Neural progenitor cell (in vitro differentiated cells): ENCODE results near the gene BTG4. TPM values are rescaled to one million over a fixed set of nuclear protein-coding genes. Genes with fewer than 3 reads are reported as not detected.

Experiments used
- DNase-seq: peaks from one replicate; pipeline ENCODE4 v3.0.0-alpha.2; 2016; ENCODE audit warnings: low spot score
- H2AFZ ChIP-seq: fragments of 200-600 bp; sonication (generic); replicated peaks from 2 replicates; pipeline ENCODE4 v1.6.1; 2016; ENCODE audit warnings: antibody characterized with exemption
- H3F3A ChIP-seq: fragments of 200-600 bp; sonication (generic); 2 replicates; pipeline ENCODE4 v1.6.1; 2016; ENCODE audit warnings: antibody characterized with exemption, low read depth
- H3K27ac ChIP-seq: fragments of 200-600 bp; sonication (generic); 2 replicates; pipeline ENCODE4 v1.5.1; 2016; ENCODE audit warnings: mild to moderate bottlenecking
- H3K27me3 ChIP-seq: fragments of 200-600 bp; sonication (generic); 2 replicates; pipeline ENCODE4 v1.6.1; 2016; ENCODE audit warnings: mild to moderate bottlenecking, moderate library complexity
- H3K36me3 ChIP-seq: fragments of 200-600 bp; sonication (generic); 2 replicates; pipeline ENCODE4 v1.5.1; 2016
- H3K4me1 ChIP-seq: fragments of 200-600 bp; sonication (generic); 2 replicates; pipeline ENCODE4 v1.6.1; 2016; ENCODE audit warnings: mixed run types
- H3K4me2 ChIP-seq: fragments of 200-600 bp; sonication (generic); 2 replicates; pipeline ENCODE4 v1.6.1; 2016
- H3K4me3 ChIP-seq: fragments of 200-600 bp; sonication (generic); 2 replicates; pipeline ENCODE4 v1.5.1; 2016
- H3K79me2 ChIP-seq: fragments of 200-600 bp; sonication (generic); 2 replicates; pipeline ENCODE4 v1.6.1; 2016; ENCODE audit warnings: low read depth
- H3K9ac ChIP-seq: fragments of 200-600 bp; sonication (generic); 2 replicates; pipeline ENCODE4 v1.6.1; 2016
- H3K9me3 ChIP-seq: fragments of 200-600 bp; sonication (generic); 2 replicates; pipeline ENCODE4 v1.5.1; 2016; ENCODE audit warnings: low read depth
- H4K20me1 ChIP-seq: fragments of 200-600 bp; sonication (generic); 2 replicates; pipeline ENCODE4 v1.6.1; 2016; ENCODE audit warnings: low read depth
- H3K27ac Mint-ChIP-seq: 3 replicates; pipeline ENCODE4 v1.8.0; 2021; ENCODE audit warnings: mixed read lengths
- H3K27me3 Mint-ChIP-seq: 2 replicates; pipeline ENCODE4 v1.8.0; 2022; ENCODE audit warnings: low read depth, mild to moderate bottlenecking, inconsistent platforms, moderate library complexity, mixed read lengths; ENCODE audit not compliant: insufficient read depth
- H3K36me3 Mint-ChIP-seq: 3 replicates; pipeline ENCODE4 v1.8.0; 2021; ENCODE audit warnings: mixed read lengths
- H3K4me1 Mint-ChIP-seq: 3 replicates; pipeline ENCODE4 v1.8.0; 2021; ENCODE audit warnings: mixed read lengths
- H3K4me3 Mint-ChIP-seq: 3 replicates; pipeline ENCODE4 v1.8.0; 2021; ENCODE audit warnings: mild to moderate bottlenecking, moderate library complexity, mixed read lengths
- H3K9me3 Mint-ChIP-seq: 3 replicates; pipeline ENCODE4 v1.8.0; 2020; ENCODE audit warnings: mixed read lengths
- EZH2 ChIP-seq: fragments of 200-600 bp; sonication (generic); IDR thresholded peaks from 2 replicates; pipeline ENCODE4 v1.6.1; 2017; ENCODE audit warnings: antibody characterized with exemption, mild to moderate bottlenecking, moderate library complexity
- EZH2phosphoT487 ChIP-seq: fragments of 200-600 bp; sonication (generic); IDR thresholded peaks from 2 replicates; pipeline ENCODE4 v1.6.1; 2017; ENCODE audit warnings: antibody characterized with exemption
- total RNA-seq: library from RNA; depleted of rRNA; stranded (reverse); fragments of >200 nt; gene quantifications from 2 replicates; pipeline ENCODE4 v1.2.3, GENCODE V29; 2015; ENCODE audit warnings: low replicate concordance
- TF ChIP-seq, protein P1 (sequence below): fragments of 200-600 bp; sonication (generic); IDR thresholded peaks from 2 replicates; pipeline ENCODE4 v1.5.1; 2017; ENCODE audit warnings: antibody characterized with exemption, mild to moderate bottlenecking

BTG4 gene
- total RNA-seq, 1 donor from 2014 or later = not detected

DNA sequence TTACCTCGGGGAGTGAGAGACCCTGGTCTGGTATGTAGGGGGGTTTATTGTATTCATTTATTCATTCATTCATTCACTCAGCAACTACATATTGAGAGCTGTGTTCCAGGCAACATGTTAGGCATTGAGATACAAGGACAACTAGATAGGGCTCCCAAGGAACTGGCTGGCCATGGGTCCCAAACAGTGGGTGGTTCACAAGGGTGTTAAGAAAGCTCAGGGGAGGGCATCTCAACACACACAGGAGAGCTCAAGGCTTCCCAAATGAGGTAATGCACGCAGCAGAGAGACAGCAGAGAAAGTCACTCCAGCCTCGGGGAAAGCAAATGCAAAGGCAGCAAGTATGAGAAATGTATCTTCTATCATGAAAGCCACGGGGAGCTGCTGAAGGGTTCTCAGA is 51.8 kb downstream of the BTG4 start:
- Histone ChIP-seq H3K4me3 (no peak overlapping the region), H3K9me3 (no peaks in the 10 kb centered on the region)
- no peaks in the 10 kb centered on the region for H3K9me3 Mint-ChIP-seq

DNA sequence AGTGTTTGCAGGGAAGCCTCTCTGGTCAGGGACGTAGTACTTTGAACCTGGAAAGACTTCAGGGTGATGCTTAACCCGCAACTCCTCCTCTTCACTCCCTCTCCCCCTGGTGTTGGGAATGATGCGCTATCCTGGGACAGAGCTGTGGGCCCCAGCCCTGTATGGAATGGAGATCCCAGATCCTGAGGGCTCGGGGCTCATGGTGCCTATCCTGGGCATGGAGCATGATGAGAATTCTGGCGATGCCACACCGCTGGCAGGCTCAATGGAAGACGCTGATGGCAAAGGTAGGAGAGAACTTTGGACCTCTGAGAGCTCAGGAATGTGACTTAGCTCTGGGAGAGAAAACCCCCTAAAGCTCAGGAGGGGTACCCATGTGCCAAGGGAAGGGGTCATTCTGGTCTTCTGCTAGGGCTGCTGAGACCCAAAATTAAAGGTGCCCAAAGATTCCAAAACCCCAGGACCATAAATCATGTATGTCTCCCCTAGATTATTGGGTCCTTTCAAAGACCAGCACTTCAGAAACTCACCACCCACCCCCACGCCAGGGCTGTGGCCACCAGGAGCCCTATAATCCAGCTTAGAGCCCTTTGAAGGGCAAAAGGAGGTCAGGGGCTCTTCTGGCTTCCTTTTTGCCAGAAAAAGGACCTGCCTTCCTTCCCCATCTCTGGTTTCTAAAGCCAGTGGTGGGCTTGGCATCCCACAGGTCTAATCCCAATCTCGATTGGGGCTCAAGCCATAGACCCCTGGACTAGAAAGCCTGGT is 52.5 kb downstream of the BTG4 start:
- no peak overlapping the region for H3K4me3 ChIP-seq

More for the DNA sequence above, 51.8 kb downstream of the BTG4 start:
- H3K4me1 ChIP-seq = no peaks in the 10 kb centered on the region
- TF ChIP-seq EZH2 (no peak), EZH2phosphoT487 (no peak)
- TF ChIP-seq, protein P1, sequence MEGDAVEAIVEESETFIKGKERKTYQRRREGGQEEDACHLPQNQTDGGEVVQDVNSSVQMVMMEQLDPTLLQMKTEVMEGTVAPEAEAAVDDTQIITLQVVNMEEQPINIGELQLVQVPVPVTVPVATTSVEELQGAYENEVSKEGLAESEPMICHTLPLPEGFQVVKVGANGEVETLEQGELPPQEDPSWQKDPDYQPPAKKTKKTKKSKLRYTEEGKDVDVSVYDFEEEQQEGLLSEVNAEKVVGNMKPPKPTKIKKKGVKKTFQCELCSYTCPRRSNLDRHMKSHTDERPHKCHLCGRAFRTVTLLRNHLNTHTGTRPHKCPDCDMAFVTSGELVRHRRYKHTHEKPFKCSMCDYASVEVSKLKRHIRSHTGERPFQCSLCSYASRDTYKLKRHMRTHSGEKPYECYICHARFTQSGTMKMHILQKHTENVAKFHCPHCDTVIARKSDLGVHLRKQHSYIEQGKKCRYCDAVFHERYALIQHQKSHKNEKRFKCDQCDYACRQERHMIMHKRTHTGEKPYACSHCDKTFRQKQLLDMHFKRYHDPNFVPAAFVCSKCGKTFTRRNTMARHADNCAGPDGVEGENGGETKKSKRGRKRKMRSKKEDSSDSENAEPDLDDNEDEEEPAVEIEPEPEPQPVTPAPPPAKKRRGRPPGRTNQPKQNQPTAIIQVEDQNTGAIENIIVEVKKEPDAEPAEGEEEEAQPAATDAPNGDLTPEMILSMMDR = no peak
- H3K27ac ChIP-seq = no peak overlapping the region
- H4K20me1 ChIP-seq = no peaks in the 10 kb centered on the region
- peaks cover 5% of the 10 kb centered on the region for H3K27me3 Mint-ChIP-seq
- H2AFZ ChIP-seq = no peak overlapping the region
- no peaks in the 10 kb centered on the region for H3K36me3 Mint-ChIP-seq
- H3K36me3 ChIP-seq = no peaks in the 10 kb centered on the region
- H3K4me2 ChIP-seq = no peak overlapping the region
- H3K4me1 Mint-ChIP-seq = no peaks in the 10 kb centered on the region
- no peaks in the 10 kb centered on the region for H3K27me3 ChIP-seq
- no peaks in the 10 kb centered on the region for H3K79me2 ChIP-seq
- no peak overlapping the region for H3K9ac ChIP-seq
- H3F3A ChIP-seq = no peaks in the 10 kb centered on the region
- H3K4me3 Mint-ChIP-seq = no peak overlapping the region
- DNase-seq = no peak
- no peak overlapping the region for H3K27ac Mint-ChIP-seq

DNA sequence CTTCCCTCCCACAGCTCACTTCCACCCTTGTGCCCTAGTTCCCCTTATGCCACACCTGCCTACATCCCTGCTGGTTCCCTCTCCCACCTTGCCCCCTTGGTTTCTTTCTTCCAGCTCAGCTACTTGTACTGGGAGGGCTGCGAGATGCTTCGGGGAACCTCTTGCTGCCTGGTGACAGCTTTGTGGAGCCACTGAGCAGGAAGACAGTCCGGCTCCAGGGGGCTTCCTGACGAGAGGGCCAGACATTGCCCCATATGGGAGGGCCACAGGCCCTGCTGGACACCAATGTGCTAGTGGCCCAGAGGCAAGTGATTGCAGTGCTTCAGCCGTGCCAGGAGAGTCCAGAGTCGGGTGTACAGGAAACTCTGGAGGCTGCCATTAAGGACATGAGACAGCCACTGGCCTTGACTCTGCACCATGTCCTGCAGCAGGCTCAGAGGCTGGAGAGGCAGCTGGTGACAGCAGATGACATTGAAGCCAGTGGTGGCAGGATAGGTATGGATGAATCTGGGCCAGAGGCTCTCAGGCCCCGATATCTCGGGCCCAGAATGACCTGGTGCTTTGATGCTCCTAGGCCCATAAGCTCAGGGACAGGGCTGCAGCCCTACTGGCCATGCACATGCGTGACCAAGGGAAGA is 54.3 kb downstream of the BTG4 start:
- Histone ChIP-seq H3K9ac (no peak overlapping the region), H3K27ac (no peak overlapping the region), H2AFZ (no peak overlapping the region), H3K9me3 (no peaks in the 10 kb centered on the region), H3K4me3 (no peak overlapping the region), H3K79me2 (no peaks in the 10 kb centered on the region), H3F3A (no peaks in the 10 kb centered on the region), H3K36me3 (no peaks in the 10 kb centered on the region), H4K20me1 (no peaks in the 10 kb centered on the region), H3K4me1 (no peaks in the 10 kb centered on the region), H3K27me3 (no peaks in the 10 kb centered on the region), H3K4me2 (no peak overlapping the region)
- no peaks in the 10 kb centered on the region for H3K36me3 Mint-ChIP-seq
- H3K27me3 Mint-ChIP-seq = peaks cover 5% of the 10 kb centered on the region
- no peaks in the 10 kb centered on the region for H3K9me3 Mint-ChIP-seq
- TF ChIP-seq, protein P1 = no peak
- TF ChIP-seq EZH2 = no peak
- no peak for TF ChIP-seq EZH2phosphoT487
- H3K4me3 Mint-ChIP-seq = no peak overlapping the region
- peaks cover 2% of the 10 kb centered on the region for H3K4me1 Mint-ChIP-seq
- DNase-seq = no peak
- H3K27ac Mint-ChIP-seq = no peak overlapping the region

More for the DNA sequence above, 52.5 kb downstream of the BTG4 start:
- no peak for DNase-seq
- no peaks in the 10 kb centered on the region for H3K79me2 ChIP-seq
- no peaks in the 10 kb centered on the region for H3K27me3 ChIP-seq
- H3F3A ChIP-seq = no peaks in the 10 kb centered on the region
- Mint-ChIP-seq H3K9me3 (no peaks in the 10 kb centered on the region), H3K4me3 (no peak overlapping the region), H3K4me1 (peaks cover 2% of the 10 kb centered on the region), H3K36me3 (no peaks in the 10 kb centered on the region), H3K27ac (peak overlapping the region; percentile 51), H3K27me3 (peaks cover 5% of the 10 kb centered on the region)
- no peak overlapping the region for H2AFZ ChIP-seq
- no peaks in the 10 kb centered on the region for H3K4me1 ChIP-seq
- no peaks in the 10 kb centered on the region for H4K20me1 ChIP-seq
- H3K27ac ChIP-seq = no peak overlapping the region
- TF ChIP-seq EZH2phosphoT487 (no peak), EZH2 (no peak)
- TF ChIP-seq, protein P1 = no peak
- H3K9ac ChIP-seq = no peak overlapping the region
- H3K9me3 ChIP-seq = no peaks in the 10 kb centered on the region
- H3K36me3 ChIP-seq = no peaks in the 10 kb centered on the region
- no peak overlapping the region for H3K4me2 ChIP-seq
